ENCODE data around the gene PRKCSH. TPM values are rescaled to one million over a fixed set of nuclear protein-coding genes. Genes with fewer than 3 reads are reported as not detected.

The PRKCSH gene
- total and polyA plus RNA-seq, 10 of the 15 experiments (the other 5 are each of a cell fraction or from before 2014, with no cell fraction given) = 1.1 to 280 (median 44.1) TPM

DNA sequence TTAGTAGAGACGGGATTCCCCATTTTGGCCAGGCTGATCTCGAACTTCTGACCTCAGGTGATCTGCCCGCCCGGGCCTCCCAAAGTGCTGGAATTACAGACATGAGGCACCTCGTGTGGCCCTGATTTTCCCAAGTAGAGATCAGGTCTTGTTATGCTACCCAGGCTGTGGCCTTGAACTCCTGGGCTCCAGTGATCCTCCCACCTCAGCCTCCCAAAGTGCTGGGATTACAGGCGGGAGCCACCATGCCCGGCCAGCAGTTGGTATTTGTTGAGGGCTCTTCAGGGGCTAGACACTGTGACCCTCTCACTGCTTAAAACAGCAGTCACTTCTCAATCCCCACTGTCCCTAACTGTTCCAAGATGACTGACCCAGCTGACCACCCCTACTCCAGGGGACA is 53.9 kb downstream of the PRKCSH start (continued):
- TF ChIP-seq, protein P1, sequence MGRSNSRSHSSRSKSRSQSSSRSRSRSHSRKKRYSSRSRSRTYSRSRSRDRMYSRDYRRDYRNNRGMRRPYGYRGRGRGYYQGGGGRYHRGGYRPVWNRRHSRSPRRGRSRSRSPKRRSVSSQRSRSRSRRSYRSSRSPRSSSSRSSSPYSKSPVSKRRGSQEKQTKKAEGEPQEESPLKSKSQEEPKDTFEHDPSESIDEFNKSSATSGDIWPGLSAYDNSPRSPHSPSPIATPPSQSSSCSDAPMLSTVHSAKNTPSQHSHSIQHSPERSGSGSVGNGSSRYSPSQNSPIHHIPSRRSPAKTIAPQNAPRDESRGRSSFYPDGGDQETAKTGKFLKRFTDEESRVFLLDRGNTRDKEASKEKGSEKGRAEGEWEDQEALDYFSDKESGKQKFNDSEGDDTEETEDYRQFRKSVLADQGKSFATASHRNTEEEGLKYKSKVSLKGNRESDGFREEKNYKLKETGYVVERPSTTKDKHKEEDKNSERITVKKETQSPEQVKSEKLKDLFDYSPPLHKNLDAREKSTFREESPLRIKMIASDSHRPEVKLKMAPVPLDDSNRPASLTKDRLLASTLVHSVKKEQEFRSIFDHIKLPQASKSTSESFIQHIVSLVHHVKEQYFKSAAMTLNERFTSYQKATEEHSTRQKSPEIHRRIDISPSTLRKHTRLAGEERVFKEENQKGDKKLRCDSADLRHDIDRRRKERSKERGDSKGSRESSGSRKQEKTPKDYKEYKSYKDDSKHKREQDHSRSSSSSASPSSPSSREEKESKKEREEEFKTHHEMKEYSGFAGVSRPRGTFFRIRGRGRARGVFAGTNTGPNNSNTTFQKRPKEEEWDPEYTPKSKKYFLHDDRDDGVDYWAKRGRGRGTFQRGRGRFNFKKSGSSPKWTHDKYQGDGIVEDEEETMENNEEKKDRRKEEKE (IDR thresholded peaks at IDR 0.05) = no peak
- TF ChIP-seq NBN (IDR thresholded peaks at IDR 0.05) = no peak
- TF ChIP-seq CBFB (IDR thresholded peaks at IDR 0.05; ENCODE audit: low read depth) = no peak
- TF ChIP-seq EZH2 (IDR thresholded peaks at IDR 0.05; ENCODE audit: borderline replicate concordance, control insufficient read depth, low read depth, low read length) = no peak

DNA sequence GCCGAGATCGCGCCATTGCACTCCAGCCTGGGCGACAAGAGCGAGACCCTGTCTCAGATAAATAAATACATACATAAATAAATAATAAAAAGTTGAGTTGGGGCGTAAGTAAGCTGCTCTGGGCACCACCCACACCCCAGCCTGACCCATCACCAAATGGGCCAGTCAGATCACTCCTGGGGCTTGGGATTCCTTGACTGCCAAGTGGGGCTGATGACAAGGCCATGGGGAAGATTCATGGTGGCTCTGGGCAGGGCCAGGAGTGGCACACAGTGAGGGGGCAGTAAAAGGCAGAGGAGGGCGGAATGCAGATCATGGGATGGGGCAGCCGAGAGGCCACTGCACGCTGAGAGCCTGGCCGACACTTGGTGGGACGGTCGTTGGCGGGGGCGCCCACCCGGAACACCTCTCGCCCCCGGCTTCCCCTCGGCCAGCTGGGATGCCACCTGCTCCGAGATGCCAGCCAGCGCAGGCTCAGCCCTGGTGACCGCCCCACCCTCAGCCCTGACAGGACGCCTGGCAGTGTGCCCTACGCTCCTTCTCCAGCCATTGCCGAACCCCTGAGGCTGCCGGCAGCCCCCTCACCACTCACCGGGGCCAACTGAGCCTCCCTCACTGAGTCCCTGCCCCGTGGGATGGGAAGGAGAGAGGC is 59.3 kb downstream of the PRKCSH start:
- no peaks in the 10 kb centered on the region for H3K79me2 ChIP-seq (ENCODE audit: control insufficient read depth, insufficient read depth, low read length)
- no peak overlapping the region for H3K27ac ChIP-seq (ENCODE audit: control insufficient read depth, insufficient read depth)
- 94% methylated on average over 24 of the region's 27 CpGs for WGBS (ENCODE audit: insufficient coverage, insufficient replicate concordance, low lambda C conversion rate, missing lambda C conversion rate)
- H4K20me1 ChIP-seq (ENCODE audit: control insufficient read depth, insufficient read depth) = no peaks in the 10 kb centered on the region
- no peaks in the 10 kb centered on the region for H3K9me3 ChIP-seq (replicated peaks; ENCODE audit: control insufficient read depth, insufficient read depth, low read length)
- ChIA-PET CTCF (interaction anchor here (1.3 to 3.0 kb wide), 2 partner anchors 65 to 94 kb away, joined by 4 to 12 read pairs; no protein-coding TSS in a partner anchor), SMC1A (ENCODE audit: uncharacterized antibody, unreplicated experiment) (interaction anchor here (1.3 kb wide), 1 partner anchor 96 kb away, joined by 4 read pairs; no protein-coding TSS in a partner anchor), POLR2A (interaction anchor here (0.6 kb wide), 1 partner anchor 14 kb away, joined by 3 read pairs; no protein-coding TSS in a partner anchor), RAD21 (ENCODE audit: unreplicated experiment) (interaction anchor here (0.7 kb wide), 1 partner anchor 55 kb away, joined by 3 read pairs; no protein-coding TSS in a partner anchor)
- no peaks in the 10 kb centered on the region for H3K27me3 ChIP-seq (replicated peaks in 1 of 2; ENCODE audit: control insufficient read depth in 2 of 2, insufficient read depth in 2 of 2, low read length in 1 of 2)
- no peak overlapping the region for H2AFZ ChIP-seq (ENCODE audit: control insufficient read depth, low read depth, low read length)
- DNase-seq (ENCODE audit: low read depth, low spot score) (no peak), ATAC-seq (no peak), FAIRE-seq (no peak)
- no peaks in the 10 kb centered on the region for H3K4me1 ChIP-seq (ENCODE audit: control insufficient read depth, insufficient read depth, low read length)
- BruUV-seq (replicated peaks) = no TSS peak
- intact Hi-C loops (cut with micrococcal nuclease; ENCODE audit: unreplicated experiment) = no loop called here
- no peak overlapping the region for H3K4me2 ChIP-seq (ENCODE audit: control insufficient read depth, insufficient read depth)
- H3K4me3 ChIP-seq = no peak overlapping the region
- in situ Hi-C loops (cut with MboI) = loop anchor here (5.0 kb wide), 1 partner anchor 93 kb away; no protein-coding TSS in a partner anchor
- peaks cover 5 to 6% of the 10 kb centered on the region in 2 experiments; a peak in 3 of 4 replicates for H3K36me3 ChIP-seq (ENCODE audit: control insufficient read depth in 2 of 2, insufficient read depth in 2 of 2, low read length in 1 of 2)
- no peak overlapping the region for H3K9ac ChIP-seq (ENCODE audit: control insufficient read depth, insufficient read depth, low read length)
- no peak for TF ChIP-seq MEF2A (IDR thresholded peaks at IDR 0.05; ENCODE audit: insufficient read depth, low read depth, low read length)
- no peak for TF ChIP-seq NFXL1 (IDR thresholded peaks at IDR 0.05; ENCODE audit: borderline replicate concordance)
- no peak for TF ChIP-seq CHD1 (IDR thresholded peaks at IDR 0.05; ENCODE audit: low read depth, low read length)
- TF ChIP-seq, protein P2, sequence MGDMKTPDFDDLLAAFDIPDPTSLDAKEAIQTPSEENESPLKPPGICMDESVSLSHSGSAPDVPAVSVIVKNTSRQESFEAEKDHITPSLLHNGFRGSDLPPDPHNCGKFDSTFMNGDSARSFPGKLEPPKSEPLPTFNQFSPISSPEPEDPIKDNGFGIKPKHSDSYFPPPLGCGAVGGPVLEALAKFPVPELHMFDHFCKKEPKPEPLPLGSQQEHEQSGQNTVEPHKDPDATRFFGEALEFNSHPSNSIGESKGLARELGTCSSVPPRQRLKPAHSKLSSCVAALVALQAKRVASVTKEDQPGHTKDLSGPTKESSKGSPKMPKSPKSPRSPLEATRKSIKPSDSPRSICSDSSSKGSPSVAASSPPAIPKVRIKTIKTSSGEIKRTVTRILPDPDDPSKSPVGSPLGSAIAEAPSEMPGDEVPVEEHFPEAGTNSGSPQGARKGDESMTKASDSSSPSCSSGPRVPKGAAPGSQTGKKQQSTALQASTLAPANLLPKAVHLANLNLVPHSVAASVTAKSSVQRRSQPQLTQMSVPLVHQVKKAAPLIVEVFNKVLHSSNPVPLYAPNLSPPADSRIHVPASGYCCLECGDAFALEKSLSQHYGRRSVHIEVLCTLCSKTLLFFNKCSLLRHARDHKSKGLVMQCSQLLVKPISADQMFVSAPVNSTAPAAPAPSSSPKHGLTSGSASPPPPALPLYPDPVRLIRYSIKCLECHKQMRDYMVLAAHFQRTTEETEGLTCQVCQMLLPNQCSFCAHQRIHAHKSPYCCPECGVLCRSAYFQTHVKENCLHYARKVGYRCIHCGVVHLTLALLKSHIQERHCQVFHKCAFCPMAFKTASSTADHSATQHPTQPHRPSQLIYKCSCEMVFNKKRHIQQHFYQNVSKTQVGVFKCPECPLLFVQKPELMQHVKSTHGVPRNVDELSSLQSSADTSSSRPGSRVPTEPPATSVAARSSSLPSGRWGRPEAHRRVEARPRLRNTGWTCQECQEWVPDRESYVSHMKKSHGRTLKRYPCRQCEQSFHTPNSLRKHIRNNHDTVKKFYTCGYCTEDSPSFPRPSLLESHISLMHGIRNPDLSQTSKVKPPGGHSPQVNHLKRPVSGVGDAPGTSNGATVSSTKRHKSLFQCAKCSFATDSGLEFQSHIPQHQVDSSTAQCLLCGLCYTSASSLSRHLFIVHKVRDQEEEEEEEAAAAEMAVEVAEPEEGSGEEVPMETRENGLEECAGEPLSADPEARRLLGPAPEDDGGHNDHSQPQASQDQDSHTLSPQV (IDR thresholded peaks at IDR 0.05) = no peak
- no peak for TF ChIP-seq ZNF217 (IDR thresholded peaks at IDR 0.05)
- TF ChIP-seq CHD2 (IDR thresholded peaks at IDR 0.05; ENCODE audit: borderline replicate concordance, low read depth, low read length) = no peak
- no peak for TF ChIP-seq CBX3 (IDR thresholded peaks at IDR 0.05; ENCODE audit: borderline replicate concordance, low read depth)
- no peak for TF ChIP-seq PAX8 (IDR thresholded peaks at IDR 0.05)
- no peak for TF ChIP-seq SIN3A (IDR thresholded peaks at IDR 0.05; ENCODE audit: low read depth, low read length)
- TF ChIP-seq SREBF1 (IDR thresholded peaks at IDR 0.05; ENCODE audit: low read length) = no peak
- TF ChIP-seq IKZF2 (IDR thresholded peaks at IDR 0.05) = no peak
- TF ChIP-seq TCF3 (IDR thresholded peaks at IDR 0.05; ENCODE audit: borderline replicate concordance, insufficient read depth, low read depth, low read length) = no peak

Data from GM12878 (cell line).